Frontal cortex (tissue), 4 donors: ENCODE data around the gene SAMD3. TPM values are rescaled to one million over a fixed set of nuclear protein-coding genes. Genes with fewer than 3 reads are reported as not detected.

Source experiments
- DNase-seq, 2 donors: peaks; one replicate each; pipeline ENCODE4 v3.0.0; 2012; ENCODE audit warnings: low spot score in 2 of 2
- FAIRE-seq: peaks from 2 replicates; lab custom pipeline; 2012; peaks lifted over from hg19 to GRCh38; lab: Jason Lieb, UNC
- total RNA-seq: library from RNA; depleted of rRNA; stranded (reverse); fragments of >200 nt; gene quantifications from one replicate; pipeline ENCODE4 v1.2.3, GENCODE V29; 2014
- donor health status: control.
- donor health status: control.
- donor health status: control.

Gene SAMD3
- total RNA-seq, 1 donor from 2014 or later: 18.3 TPM

- FAIRE-seq (no peak), DNase-seq (no peak)
Measured at GRCh38 chr6:130099119-130099518, 123.6 kb downstream of the SAMD3 start.

GRCh38 chr6:130098317-130098716, 124.4 kb downstream of the SAMD3 start:
- DNase-seq (no peak), FAIRE-seq (no peak)

Other genes with a start within 250 kb of the SAMD3 start
- gene L3MBTL3, start 204.4 kb downstream of the SAMD3 start, total RNA-seq: 46.1 TPM
- 20.4 TPM for gene TMEM200A, start 143.1 kb upstream of the SAMD3 start, total RNA-seq